ENCODE results near the gene SNAPC2. TPM values are rescaled to one million over a fixed set of nuclear protein-coding genes. Genes with fewer than 3 reads are reported as not detected.

Gene SNAPC2
- total and polyA plus RNA-seq, 2 of the 13 experiments (the other 11 are each of a cell fraction or from before 2014, with no cell fraction given): 10.2 to 12.7 TPM

- H4K20me1 ChIP-seq (ENCODE audit: insufficient read depth, low read length): no peaks in the 10 kb centered on the region; the same call in 1 of the 2 replicates
- ChIA-PET POLR2A (interaction anchor here (0.9 to 3.3 kb wide), 4 partner anchors 18 to 49 kb away, joined by 3 to 52 read pairs (median 8); partner anchors contain the start of genes LRRC8E, MAP2K7 and SNAPC2), CTCF (ENCODE audit: low intra/inter-chr PET ratio, low total read pairs) (interaction anchor here (0.5 to 1.1 kb wide), 2 partner anchors 33 to 55 kb away, joined by 3 to 5 read pairs; partner anchors contain the start of gene MAP2K7)
- in situ Hi-C loops (cut with HindIII; ENCODE audit: extremely low pct_ligation_motif_present, low pct_unique_long_range_greater_than_20kb) (no loop called here), intact Hi-C loops (cut with micrococcal nuclease; ENCODE audit: unreplicated experiment) (loop anchor here (1.0 to 10.0 kb wide), 2 partner anchors 32 to 1136 kb away; partner anchors contain the start of genes GPR108, MAP2K7 and TRIP10)
- FAIRE-seq: peak; percentile 85
- peak overlapping the region; percentile 89 for H3K4me2 ChIP-seq (ENCODE audit: low read depth, low read length)
- no peaks in the 10 kb centered on the region for H3K9me3 ChIP-seq (ENCODE audit: low read length)
- H2AFZ ChIP-seq (ENCODE audit: low read length): no peak overlapping the region
- no TSS peak for BruUV-seq (replicated peaks)
- 3% methylated on average over 11 of the region's 11 CpGs for WGBS (ENCODE audit: low lambda C conversion rate)
- H3K4me3 ChIP-seq (replicated peaks in 1 of 3; ENCODE audit: insufficient read depth in 1 of 3, low read depth in 2 of 3, low read length in 3 of 3): peak overlapping the region in 2 of 3 experiments; percentile 34 to 73; a peak in 4 of 6 replicates
- H3K27me3 ChIP-seq (ENCODE audit: control insufficient read depth in 1 of 2, insufficient read depth in 2 of 2, low read length in 2 of 2): peaks cover 0 to 4% of the 10 kb centered on the region in 2 experiments; a peak in 1 of 5 replicates
- DNase-seq (ENCODE audit: low spot score): peak; percentile 93
- peak; percentile 21 for ATAC-seq
- peaks cover 64% of the 10 kb centered on the region for H3K4me1 ChIP-seq (ENCODE audit: insufficient read depth, low read length)
- no peaks in the 10 kb centered on the region for H3K36me3 ChIP-seq (replicated peaks in 1 of 2; ENCODE audit: control insufficient read depth in 1 of 2, insufficient read depth in 2 of 2, low read length in 2 of 2)
- H3K27ac ChIP-seq (ENCODE audit: extremely low read length, insufficient read depth, low read length): peak overlapping the region; percentile 77
- H3K79me2 ChIP-seq (ENCODE audit: insufficient read depth, low read length): no peaks in the 10 kb centered on the region
- peak overlapping the region; percentile 23; the same call in 1 of the 2 replicates for H3K9ac ChIP-seq (ENCODE audit: insufficient read depth, low read depth, low read length)
- TF ChIP-seq ZNF605 (CRISPR knock-in tag; IDR thresholded peaks at IDR 0.05): no peak; the same call in 1 of the 2 replicates
- peak in 1 of 2 experiments; percentile 42; a peak in 1 of 4 replicates for TF ChIP-seq POLR2A (IDR thresholded peaks at IDR 0.05; ENCODE audit: insufficient read depth in 1 of 2, low read depth in 2 of 2, low read length in 2 of 2)
- no peak for TF ChIP-seq ASH2L (IDR thresholded peaks at IDR 0.05; ENCODE audit: insufficient read length, low read depth, low read length)
- TF ChIP-seq GABPB1 (CRISPR knock-in tag; IDR thresholded peaks at IDR 0.05): 0 out of 2 replicates have a peak, but pooled peaks have one; percentile 21
- 0 out of 2 replicates have a peak, but pooled peaks have one; percentile 26 for TF ChIP-seq NFKB2 (CRISPR knock-in tag; IDR thresholded peaks at IDR 0.05; ENCODE audit: borderline replicate concordance)
- TF ChIP-seq ZBTB38 (CRISPR knock-in tag; IDR thresholded peaks at IDR 0.05): peak; percentile 40; the same call in 1 of the 2 replicates
- TF ChIP-seq ZNF18 (CRISPR knock-in tag; IDR thresholded peaks at IDR 0.05; ENCODE audit: insufficient replicate concordance): peak; percentile 46
- peak; percentile 32; the same call in 1 of the 2 replicates for TF ChIP-seq MAZ (IDR thresholded peaks at IDR 0.05; ENCODE audit: borderline replicate concordance, low read depth, low read length)
- no peak for TF ChIP-seq MAZ (CRISPR knock-in tag; IDR thresholded peaks at IDR 0.05; ENCODE audit: low read depth)
- TF ChIP-seq TRAFD1 (CRISPR knock-in tag; IDR thresholded peaks at IDR 0.05; ENCODE audit: borderline replicate concordance): no peak
- TF ChIP-seq SPEN (CRISPR knock-in tag; IDR thresholded peaks at IDR 0.05; ENCODE audit: low read depth): 0 out of 2 replicates have a peak, but pooled peaks have one; percentile 16
- TF ChIP-seq PATZ1 (CRISPR knock-in tag; IDR thresholded peaks at IDR 0.05): peak; percentile 42; the same call in 1 of the 2 replicates
- TF ChIP-seq KLF12 (CRISPR knock-in tag; IDR thresholded peaks at IDR 0.05; ENCODE audit: borderline replicate concordance): 0 out of 2 replicates have a peak, but pooled peaks have one; percentile 52
Observed at GRCh38 chr19:7870571-7871436, 49.3 kb upstream of the SNAPC2 start.
